ENCODE measurements around the gene MAP2.

MAP2 gene

DNA sequence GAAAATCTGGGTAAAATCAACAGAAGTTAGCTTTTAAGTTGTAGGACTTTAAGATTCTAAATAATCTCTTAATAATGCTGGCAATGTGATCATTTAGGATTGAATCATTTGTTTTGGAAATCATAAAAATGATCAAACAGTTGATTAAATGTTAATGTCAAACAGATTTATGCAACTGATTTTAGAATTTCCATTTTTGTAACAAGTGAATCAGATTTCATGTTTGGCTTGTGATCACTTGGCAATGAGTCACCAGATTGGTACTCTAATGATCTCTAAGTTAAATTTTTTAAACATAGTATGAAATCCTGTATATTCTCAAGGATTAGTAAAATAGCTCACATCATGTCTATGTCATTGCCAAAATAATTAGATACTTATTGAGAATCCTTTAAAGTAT lies 297.6 kb downstream of the MAP2 start:
- DNase-seq (ENCODE audit: low spot score), result no peak

DNA sequence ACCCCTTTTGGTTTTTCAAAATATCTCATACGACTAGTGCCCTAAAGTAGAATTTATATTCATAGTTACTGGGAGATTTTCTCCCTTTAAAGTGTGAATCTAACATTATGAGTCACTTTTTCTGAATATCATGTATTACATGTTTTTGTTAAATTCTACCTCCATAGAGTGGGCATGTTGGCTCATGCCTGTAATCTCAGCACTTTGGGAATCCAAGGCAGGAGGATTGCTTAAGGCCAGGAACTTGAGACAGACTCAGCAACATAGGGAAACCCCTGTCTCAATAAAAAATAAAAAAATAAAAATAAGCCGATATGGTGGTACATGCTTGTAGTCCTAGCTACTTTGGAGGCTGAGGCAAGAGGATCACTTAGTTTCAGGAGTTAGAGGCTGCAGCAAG lies 302.5 kb downstream of the MAP2 start:
- DNase-seq (ENCODE audit: low spot score), result no peak

DNA sequence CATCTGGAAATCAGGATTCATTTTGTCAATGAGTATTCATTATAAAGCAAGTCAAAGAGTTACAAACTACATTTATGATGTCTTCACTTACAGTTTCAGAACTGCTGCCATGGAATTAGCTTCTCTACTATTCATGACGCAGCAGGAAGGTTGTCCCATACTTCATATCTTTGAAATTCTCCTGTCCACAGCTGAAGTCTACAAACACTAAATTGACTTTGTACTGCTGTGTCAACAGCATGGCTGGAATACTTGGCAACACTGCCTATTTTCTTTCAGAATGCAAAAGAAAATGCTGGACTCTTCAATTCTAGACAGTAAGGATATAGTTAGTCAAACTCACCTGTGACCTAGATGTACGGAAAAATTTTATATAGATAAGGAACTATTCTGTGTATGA lies 303.2 kb downstream of the MAP2 start:
- DNase-seq (ENCODE audit: low spot score), result no peak

DNA sequence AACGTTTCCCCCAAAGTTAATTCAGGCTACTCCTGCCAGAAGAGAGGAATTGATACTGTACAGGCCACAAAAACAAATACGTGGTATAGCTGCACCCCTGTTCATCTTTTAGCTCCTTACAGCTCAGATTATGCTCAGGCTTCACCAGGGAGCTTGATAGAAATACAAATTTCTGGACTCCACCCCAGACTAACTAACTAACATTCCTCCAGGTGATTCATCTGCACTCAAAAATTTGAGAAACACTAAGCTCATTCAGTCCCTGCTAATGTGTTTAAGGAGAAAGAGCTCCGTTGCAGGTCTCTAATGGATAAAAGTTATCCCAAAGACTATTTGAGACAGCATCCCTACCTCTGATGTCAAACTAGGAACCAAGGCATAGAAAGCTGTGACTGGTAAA lies 311.0 kb downstream of the MAP2 start:
- DNase-seq (ENCODE audit: low spot score), result no peak

DNA sequence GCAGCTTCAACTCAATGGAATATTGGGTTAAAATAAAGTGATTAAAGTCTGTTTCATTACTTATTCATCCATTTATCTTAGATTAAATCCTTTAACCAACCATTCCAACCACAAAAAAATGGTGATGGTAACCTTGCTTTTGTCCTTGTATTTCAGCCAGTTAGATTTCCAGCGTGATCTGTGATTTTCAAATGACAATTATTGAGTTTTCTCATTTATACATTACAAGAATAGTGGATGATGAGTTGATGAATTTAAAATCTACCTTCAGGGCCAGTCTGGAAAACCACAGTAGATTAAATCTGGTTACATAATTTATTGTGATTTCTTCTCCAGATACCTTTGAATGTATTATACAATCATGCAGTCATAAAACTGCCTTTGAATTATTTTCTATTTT lies 318.1 kb downstream of the MAP2 start:
- no peak for DNase-seq (ENCODE audit: low spot score)

DNA sequence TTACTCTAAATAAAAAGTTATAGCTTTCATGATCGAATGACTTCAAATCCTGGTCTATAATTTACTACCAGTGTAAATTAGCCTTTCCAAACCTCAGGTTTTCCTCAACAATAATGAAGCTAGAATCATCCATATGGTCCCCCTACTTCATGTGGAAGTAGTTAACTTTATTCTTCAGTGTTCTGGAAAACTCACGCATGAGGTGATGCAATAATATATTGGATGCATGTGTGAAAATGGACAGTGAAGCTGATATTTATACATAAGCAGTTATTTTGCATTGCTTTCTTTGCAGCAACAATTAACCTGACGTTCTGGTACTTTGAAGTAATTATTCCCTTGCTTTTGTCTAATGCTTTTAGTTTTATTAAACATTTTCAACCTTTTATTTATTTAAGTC lies 329.2 kb downstream of the MAP2 start:
- DNase-seq (ENCODE audit: low spot score), result no peak

DNA sequence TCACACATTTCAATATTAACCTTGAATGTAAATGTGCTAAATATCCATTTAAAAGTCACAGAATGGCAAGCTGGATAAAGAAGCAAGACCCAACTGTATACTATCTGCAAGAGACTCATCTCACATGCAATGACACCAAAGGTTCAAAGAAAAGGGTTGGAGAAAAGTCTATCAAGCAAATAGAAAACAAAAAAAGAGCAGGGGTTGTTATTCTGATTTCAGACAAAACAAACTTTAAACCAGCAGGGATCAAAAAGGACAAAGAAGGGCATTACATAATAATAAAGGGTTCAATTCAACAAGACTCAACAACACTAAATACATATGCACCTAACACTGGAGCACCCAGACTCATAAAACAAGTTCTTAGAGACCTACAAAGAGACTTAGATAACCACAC lies 333.3 kb downstream of the MAP2 start:
- DNase-seq (ENCODE audit: low spot score), result no peak

DNA sequence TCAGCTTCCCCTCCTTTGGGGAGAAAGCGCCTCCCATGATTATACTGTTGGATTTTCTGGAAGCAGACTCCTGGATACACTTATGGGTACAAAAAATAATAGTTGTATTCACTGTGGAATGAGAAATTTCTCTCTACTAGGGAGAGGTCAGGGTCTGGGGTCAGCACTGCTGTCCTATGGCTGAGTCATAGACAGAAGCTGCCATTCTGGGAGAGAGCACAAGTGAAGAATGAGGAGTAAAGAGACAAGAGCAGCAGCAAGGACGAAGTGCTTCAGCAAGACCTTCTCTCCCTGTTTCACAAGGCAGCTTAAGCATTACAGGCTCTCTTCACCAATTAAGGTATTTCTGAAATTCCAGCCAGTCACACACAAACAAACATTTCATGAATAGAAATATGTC lies 337.7 kb downstream of the MAP2 start:
- DNase-seq (ENCODE audit: low spot score), result no peak

DNA sequence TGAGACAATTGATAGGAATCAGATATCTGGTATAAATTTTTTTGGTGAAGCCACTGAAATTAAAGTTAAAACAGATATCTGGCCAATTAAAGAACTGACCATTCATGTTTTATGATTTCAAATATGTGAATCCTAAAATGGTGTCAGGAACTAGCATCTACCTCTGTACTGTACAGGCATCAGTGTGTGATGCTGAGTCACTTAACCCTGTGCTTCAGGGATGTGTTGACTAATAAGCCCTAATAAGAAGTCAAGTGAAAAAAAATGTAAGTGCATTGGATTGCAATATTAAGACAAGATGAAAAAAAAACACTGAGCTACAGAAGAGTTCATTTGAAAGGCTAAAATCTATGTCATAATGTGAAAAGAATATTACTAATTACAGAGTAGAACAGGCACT lies 338.7 kb downstream of the MAP2 start:
- DNase-seq (ENCODE audit: low spot score), result no peak

DNA sequence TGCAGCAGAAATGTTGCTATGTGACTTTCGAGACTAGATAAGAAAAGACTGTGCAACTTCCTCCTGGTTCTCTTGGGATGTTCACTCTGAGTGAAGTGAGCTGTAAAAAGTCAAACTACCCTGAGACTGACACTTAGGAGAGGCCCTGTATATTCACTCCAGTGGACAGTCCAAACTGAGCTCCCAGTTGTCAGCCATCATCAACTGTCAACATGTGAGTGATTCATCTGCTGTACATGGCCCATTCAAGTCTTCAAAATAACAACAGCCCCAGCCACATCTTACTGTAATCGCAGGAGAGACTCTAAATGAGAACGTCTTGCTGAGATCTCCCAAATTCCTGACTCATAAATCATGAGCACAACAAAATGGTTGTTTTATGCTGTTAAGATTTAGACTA lies 339.3 kb downstream of the MAP2 start:
- DNase-seq (ENCODE audit: low spot score), result no peak

DNA sequence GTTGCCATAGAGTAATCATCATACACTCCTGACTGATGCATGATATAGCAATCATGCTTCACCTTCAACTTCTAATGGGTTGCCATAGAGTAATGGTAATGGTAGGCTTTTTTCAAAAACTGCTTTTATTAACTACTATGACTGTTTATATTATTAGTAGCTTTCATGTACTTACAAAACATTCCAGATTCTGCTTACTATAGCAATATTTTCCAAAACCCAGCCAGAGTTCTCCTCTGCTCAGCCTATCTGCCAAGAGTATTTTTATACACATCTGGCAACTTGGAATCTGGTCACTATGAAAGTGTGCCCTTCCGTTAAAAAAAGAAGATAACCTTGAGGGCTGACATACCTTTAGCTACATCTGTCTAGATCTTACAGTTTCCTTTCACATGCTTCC lies 342.8 kb downstream of the MAP2 start:
- no peak for DNase-seq (ENCODE audit: low spot score)

DNA sequence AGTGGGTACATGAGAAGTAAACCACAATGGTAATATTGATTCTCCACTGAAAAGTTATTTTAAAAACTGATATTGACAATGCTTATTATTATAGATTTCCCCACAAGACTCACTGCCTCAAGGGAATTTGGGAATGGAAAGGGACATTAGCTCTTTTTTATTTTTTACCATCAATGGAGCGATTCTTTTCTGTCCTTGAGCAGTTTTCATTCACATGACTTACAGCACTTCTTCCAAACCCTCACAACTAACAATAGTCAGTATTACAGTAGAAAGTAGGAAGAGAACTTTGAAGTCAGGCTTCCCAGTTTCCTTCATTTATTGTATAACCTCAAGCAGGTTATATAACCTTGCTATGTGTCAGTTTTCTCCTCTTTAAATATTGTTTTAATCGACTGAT lies 343.5 kb downstream of the MAP2 start:
- no peak for DNase-seq (ENCODE audit: low spot score)

DNA sequence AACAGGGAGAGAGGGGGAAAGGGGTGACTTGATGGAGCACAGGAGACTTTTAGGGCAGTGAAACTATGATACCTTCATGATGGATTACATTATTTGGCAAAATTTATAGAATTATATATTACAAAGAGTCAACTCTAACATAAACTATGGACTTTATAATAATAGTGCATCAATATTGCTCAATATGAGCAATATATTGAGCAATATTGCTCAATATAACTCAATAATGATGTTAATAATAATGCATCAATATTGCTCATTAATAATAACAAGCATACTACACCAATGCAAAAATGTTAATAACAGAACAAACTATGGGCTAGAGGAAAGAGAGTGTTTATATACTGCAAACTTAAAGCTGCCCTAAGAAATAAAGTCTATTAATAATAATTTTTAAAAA lies 344.7 kb downstream of the MAP2 start:
- DNase-seq (ENCODE audit: low spot score), result no peak

DNA sequence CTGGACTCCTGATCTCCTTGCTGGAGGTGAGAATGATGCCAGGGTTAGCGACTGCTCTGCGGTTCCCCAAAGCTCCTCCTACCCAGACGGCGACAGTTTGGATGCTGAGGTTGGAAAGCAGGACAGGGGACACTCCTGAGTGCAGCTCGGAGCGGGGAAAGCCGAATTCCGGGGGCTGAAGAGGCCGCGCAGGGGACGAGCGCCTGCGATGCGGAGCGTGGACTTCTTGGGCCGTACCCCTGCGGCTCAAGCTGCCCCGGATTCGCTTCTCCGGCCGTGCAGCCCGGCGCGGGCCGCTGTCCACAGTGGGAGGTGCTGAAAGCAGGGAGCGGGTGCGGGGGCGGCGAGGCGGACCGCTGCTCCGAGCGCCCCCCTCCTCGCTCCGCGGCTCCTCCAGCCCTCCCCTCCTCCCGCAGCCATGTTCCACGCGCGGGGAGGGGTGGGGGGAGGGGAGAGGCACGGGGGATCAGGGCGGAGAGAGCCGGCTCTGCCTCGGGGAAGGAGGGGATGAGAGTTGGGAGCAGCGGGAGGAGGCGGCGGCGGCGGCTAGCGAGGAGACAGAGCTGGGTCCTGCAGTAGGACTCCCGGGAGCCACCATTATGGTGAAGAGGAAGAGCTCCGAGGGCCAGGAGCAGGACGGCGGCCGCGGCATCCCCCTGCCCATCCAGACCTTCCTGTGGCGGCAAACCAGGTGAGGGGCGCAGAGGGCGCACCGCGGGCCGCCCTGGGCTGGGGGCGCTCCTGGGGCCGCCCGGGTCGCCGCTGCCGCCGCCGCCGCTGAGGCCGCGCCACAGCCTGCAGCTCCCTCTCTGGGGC lies 347.8 kb downstream of the MAP2 start, which contains the start of gene UNC80:
Gene UNC80 (plus strand): TSS at position 359 of the 816 bp plus-strand sequence. CDS start 241 bp downstream, at position 600.
- DNase-seq (ENCODE audit: low spot score), result no peak

DNA sequence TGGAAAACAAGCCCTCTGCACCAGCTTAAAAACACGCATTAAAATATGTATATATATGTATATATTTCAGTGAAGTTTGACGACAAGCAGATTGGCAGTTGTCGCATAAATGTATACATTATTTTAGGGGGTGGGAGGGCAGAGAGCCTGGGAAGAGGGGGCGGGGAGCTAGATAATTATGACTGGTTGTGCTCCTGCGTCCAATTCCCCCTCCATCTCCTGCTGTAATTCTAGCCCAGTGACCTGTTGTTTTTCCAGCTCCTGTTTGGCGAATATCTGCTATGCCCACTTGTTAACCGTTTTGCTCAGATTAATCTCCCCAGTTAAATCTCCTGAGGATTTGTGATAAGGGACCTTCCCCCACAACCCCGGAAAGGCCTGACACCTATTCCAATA lies 348.4 kb downstream of the MAP2 start:
- DNase-seq (ENCODE audit: low spot score), result no peak

DNA sequence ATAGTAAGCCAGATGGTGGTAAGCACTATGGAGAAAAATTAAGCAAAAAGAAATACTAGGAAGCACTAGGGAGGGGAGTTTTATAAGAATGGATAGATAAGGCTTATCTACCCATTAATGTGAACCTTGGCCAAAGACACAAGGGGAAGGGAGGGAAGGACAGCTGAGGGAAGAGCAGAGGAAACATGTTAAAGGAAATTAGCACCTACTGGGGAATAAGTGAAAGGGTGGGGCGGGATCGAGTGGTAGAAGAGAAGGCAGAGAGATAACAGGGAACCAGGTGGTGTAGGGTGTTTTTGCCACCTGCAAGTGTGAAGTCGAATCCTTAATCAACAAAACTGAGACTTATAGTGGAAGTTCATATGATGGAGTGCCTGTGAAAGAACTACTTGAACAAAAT lies 349.5 kb downstream of the MAP2 start:
- no peak for DNase-seq (ENCODE audit: low spot score)

Data from hematopoietic multipotent progenitor cell treated with erythropoietin and hydrocortisone succinate and interleukin-3 and kit ligand, for 15 days (in vitro differentiated cells).